ENCODE data around the gene PLCD3.

DNA sequence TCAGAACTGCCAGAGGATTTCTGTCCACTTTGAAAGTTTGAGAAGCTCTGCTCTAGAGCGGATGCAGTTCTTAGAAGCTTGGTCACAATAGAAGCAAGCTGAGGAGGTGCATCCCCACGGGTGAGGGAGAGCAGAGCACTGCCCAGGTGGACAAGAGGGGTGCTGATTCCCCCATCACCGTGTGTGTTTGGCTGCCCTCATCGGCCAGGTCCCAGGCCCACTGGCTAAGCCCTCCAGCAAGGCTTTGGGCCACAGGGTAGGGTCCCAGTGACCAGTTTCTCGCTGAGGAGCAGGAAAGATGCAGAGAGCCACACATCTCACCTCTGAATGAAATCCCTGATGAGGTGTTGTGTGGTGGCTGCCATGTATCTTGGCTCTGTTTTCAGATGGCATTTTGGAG lies 44.3 kb downstream of the PLCD3 start:
- TF ChIP-seq, protein P1, sequence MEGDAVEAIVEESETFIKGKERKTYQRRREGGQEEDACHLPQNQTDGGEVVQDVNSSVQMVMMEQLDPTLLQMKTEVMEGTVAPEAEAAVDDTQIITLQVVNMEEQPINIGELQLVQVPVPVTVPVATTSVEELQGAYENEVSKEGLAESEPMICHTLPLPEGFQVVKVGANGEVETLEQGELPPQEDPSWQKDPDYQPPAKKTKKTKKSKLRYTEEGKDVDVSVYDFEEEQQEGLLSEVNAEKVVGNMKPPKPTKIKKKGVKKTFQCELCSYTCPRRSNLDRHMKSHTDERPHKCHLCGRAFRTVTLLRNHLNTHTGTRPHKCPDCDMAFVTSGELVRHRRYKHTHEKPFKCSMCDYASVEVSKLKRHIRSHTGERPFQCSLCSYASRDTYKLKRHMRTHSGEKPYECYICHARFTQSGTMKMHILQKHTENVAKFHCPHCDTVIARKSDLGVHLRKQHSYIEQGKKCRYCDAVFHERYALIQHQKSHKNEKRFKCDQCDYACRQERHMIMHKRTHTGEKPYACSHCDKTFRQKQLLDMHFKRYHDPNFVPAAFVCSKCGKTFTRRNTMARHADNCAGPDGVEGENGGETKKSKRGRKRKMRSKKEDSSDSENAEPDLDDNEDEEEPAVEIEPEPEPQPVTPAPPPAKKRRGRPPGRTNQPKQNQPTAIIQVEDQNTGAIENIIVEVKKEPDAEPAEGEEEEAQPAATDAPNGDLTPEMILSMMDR (IDR thresholded peaks at IDR 0.05), result no peak
- no peak for TF ChIP-seq POLR2A (IDR thresholded peaks at IDR 0.05)
